ENCODE results near the gene IGSF5. TPM values are rescaled to one million over a fixed set of nuclear protein-coding genes. Genes with fewer than 3 reads are reported as not detected.
"Not testable (repeated sequence)": the region's sequence is repeated elsewhere in the genome, so short reads cannot be mapped to it uniquely, and the experiment has no call there.

Gene IGSF5
- total and polyA plus RNA-seq, 2 donors (not counting 1 experiment from before 2014, with no cell fraction given) = not detected

DNA sequence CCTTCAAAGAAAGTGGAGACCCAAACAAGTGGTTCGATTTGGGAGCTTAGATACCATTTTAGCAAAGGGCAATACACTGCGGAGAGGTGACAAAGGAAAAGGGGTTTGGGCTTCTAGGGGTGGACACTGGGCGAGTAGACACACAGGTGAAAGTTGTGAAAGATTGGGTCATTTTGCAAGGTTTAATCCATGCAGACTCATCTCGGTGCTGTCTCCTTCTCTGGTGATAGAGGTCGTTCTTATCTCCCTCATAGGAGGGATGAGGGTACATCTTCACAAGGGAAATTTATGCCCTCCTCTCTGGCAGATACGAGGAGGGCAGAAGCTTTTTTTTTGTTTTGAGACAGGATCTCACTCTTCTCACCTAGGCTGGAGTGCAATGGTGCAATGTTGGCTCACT, 6.4 kb upstream of the IGSF5 start:
- Mint-ChIP-seq H3K9me3 (ENCODE audit: insufficient read depth) (peaks cover 4% of the 10 kb centered on the region), H3K4me3 (no peak overlapping the region), H3K27me3 (no peaks in the 10 kb centered on the region), H3K27ac (no peak overlapping the region), H3K4me1 (no peaks in the 10 kb centered on the region)
- Histone ChIP-seq H3K4me1 (ENCODE audit: control insufficient read depth in 2 of 2, insufficient read depth in 2 of 2, low read length in 2 of 2) (no peaks in the 10 kb centered on the region), H3K36me3 (replicated peaks in 1 of 2; ENCODE audit: control extremely low read depth in 1 of 2, control insufficient read depth in 1 of 2, extremely low read depth in 1 of 2, insufficient read depth in 2 of 2, low read length in 1 of 2) (no peaks in the 10 kb centered on the region), H4K20me1 (ENCODE audit: control insufficient read depth, insufficient read depth, low read length, poor library complexity, severe bottlenecking) (no peaks in the 10 kb centered on the region), H3K27me3 (replicated peaks in 1 of 4; ENCODE audit: control extremely low read depth in 1 of 4, control insufficient read depth in 3 of 4, insufficient read depth in 4 of 4, low read length in 3 of 4) (no peaks in the 10 kb centered on the region), H2AFZ (ENCODE audit: insufficient read depth, low read depth, low read length, poor library complexity, severe bottlenecking) (no peak overlapping the region), H3K4me2 (replicated peaks; ENCODE audit: low read depth, low read length, poor library complexity, severe bottlenecking) (no peak overlapping the region), H3K27ac (ENCODE audit: low read length in 2 of 2) (no peak overlapping the region), H3K9me3 (ENCODE audit: control extremely low read depth in 1 of 3, control insufficient read depth in 2 of 3, insufficient read depth in 1 of 3, low read length in 2 of 3) (peaks cover 0 to 4% (median 0%) of the 10 kb centered on the region in 3 donors), H3K9ac (ENCODE audit: low read length) (no peak overlapping the region), H3K4me3 (ENCODE audit: control extremely low read depth in 1 of 5, extremely low read depth in 1 of 5, insufficient read depth in 1 of 5, low read depth in 2 of 5, low read length in 4 of 5) (no peak overlapping the region), H3K79me2 (ENCODE audit: control insufficient read depth, insufficient read depth, low read length) (no peaks in the 10 kb centered on the region)
- intact Hi-C loops (cut with micrococcal nuclease) = no loop called here
- no peak for TF ChIP-seq EZH2 (IDR thresholded peaks at IDR 0.05; ENCODE audit: borderline replicate concordance, insufficient read depth, low read depth, low read length, poor library complexity, severe bottlenecking)
- TF ChIP-seq CTCF (IDR thresholded peaks at IDR 0.05) = no peak
- 80% methylated on average over 3 of the region's 6 CpGs for WGBS (ENCODE audit: insufficient coverage)
- CTCF ChIA-PET = no interaction called here
- POLR2A ChIA-PET = no interaction called here
- no peak for DNase-seq
- no peak for ATAC-seq (ENCODE audit: low read depth)

DNA sequence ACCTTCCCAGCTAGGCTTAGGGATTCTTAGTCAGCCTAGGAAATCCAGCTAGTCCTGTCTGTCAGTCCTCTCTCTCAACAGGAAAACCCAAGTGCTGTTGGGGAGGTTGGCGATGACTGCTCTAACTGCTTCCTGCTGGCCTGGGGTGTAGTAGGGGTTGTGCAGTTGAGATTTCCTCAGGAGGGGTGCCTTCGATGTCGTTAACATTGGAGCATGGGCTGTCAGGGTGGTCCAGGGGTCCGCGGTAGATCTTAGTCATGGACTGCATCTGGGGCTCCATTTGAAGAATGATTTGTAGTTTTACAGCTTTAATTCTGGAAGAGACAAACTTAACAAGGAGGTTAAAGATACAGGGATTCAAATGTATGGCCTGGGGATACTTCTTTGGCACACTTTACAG, 5.5 kb upstream of the IGSF5 start:
- H3K27me3 ChIP-seq (replicated peaks in 1 of 4; ENCODE audit: control extremely low read depth in 1 of 4, control insufficient read depth in 3 of 4, insufficient read depth in 4 of 4, low read length in 3 of 4); H3K4me1 ChIP-seq (ENCODE audit: control insufficient read depth in 2 of 2, insufficient read depth in 2 of 2, low read length in 2 of 2); ATAC-seq (ENCODE audit: low read depth); H3K4me2 ChIP-seq (replicated peaks; ENCODE audit: low read depth, low read length, poor library complexity, severe bottlenecking); H3K9ac ChIP-seq (ENCODE audit: low read length); H3K27ac ChIP-seq (ENCODE audit: low read length in 2 of 2); H3K79me2 ChIP-seq (ENCODE audit: control insufficient read depth, insufficient read depth, low read length); H3K9me3 ChIP-seq (ENCODE audit: control extremely low read depth in 1 of 3, control insufficient read depth in 2 of 3, insufficient read depth in 1 of 3, low read length in 2 of 3); CTCF ChIA-PET; H3K27ac Mint-ChIP-seq; H3K4me3 Mint-ChIP-seq; H2AFZ ChIP-seq (ENCODE audit: insufficient read depth, low read depth, low read length, poor library complexity, severe bottlenecking); H4K20me1 ChIP-seq (ENCODE audit: control insufficient read depth, insufficient read depth, low read length, poor library complexity, severe bottlenecking); H3K36me3 ChIP-seq (replicated peaks in 1 of 2; ENCODE audit: control extremely low read depth in 1 of 2, control insufficient read depth in 1 of 2, extremely low read depth in 1 of 2, insufficient read depth in 2 of 2, low read length in 1 of 2); H3K4me3 ChIP-seq (ENCODE audit: control extremely low read depth in 1 of 5, extremely low read depth in 1 of 5, insufficient read depth in 1 of 5, low read depth in 2 of 5, low read length in 4 of 5); H3K27me3 Mint-ChIP-seq; H3K4me1 Mint-ChIP-seq; POLR2A ChIA-PET; H3K9me3 Mint-ChIP-seq (ENCODE audit: insufficient read depth); DNase-seq; intact Hi-C loops (cut with micrococcal nuclease): not testable (repeated sequence)
- 86% methylated on average over 3 of the region's 5 CpGs for WGBS (ENCODE audit: insufficient coverage)

GRCh38 chr21:39742561-39742960, 2.4 kb upstream of the IGSF5 start:
- H3K4me1 ChIP-seq (ENCODE audit: control insufficient read depth in 2 of 2, insufficient read depth in 2 of 2, low read length in 2 of 2); H3K4me2 ChIP-seq (replicated peaks; ENCODE audit: low read depth, low read length, poor library complexity, severe bottlenecking); ATAC-seq (ENCODE audit: low read depth); intact Hi-C loops (cut with micrococcal nuclease); POLR2A ChIA-PET; H3K27me3 Mint-ChIP-seq; H3K9me3 ChIP-seq (ENCODE audit: control extremely low read depth in 1 of 3, control insufficient read depth in 2 of 3, insufficient read depth in 1 of 3, low read length in 2 of 3); H3K9ac ChIP-seq (ENCODE audit: low read length); H3K4me1 Mint-ChIP-seq; DNase-seq; H4K20me1 ChIP-seq (ENCODE audit: control insufficient read depth, insufficient read depth, low read length, poor library complexity, severe bottlenecking); H3K4me3 Mint-ChIP-seq; H3K9me3 Mint-ChIP-seq (ENCODE audit: insufficient read depth); H3K27ac ChIP-seq (ENCODE audit: low read length in 2 of 2); H3K27ac Mint-ChIP-seq; H2AFZ ChIP-seq (ENCODE audit: insufficient read depth, low read depth, low read length, poor library complexity, severe bottlenecking); CTCF ChIA-PET; H3K79me2 ChIP-seq (ENCODE audit: control insufficient read depth, insufficient read depth, low read length); H3K27me3 ChIP-seq (replicated peaks in 1 of 4; ENCODE audit: control extremely low read depth in 1 of 4, control insufficient read depth in 3 of 4, insufficient read depth in 4 of 4, low read length in 3 of 4); H3K4me3 ChIP-seq (ENCODE audit: control extremely low read depth in 1 of 5, extremely low read depth in 1 of 5, insufficient read depth in 1 of 5, low read depth in 2 of 5, low read length in 4 of 5); H3K36me3 ChIP-seq (replicated peaks in 1 of 2; ENCODE audit: control extremely low read depth in 1 of 2, control insufficient read depth in 1 of 2, extremely low read depth in 1 of 2, insufficient read depth in 2 of 2, low read length in 1 of 2): not testable (repeated sequence)
- WGBS (ENCODE audit: insufficient coverage) = 94% methylated on average over 3 of the region's 4 CpGs
